Breast epithelium (tissue), 4 donors: Measurements from ENCODE around the gene NRGN. TPM values are rescaled to one million over a fixed set of nuclear protein-coding genes. Genes with fewer than 3 reads are reported as not detected.

ENCODE experiments used
- DNase-seq, 2 donors: peaks; one replicate each; pipeline ENCODE4 v3.0.0-alpha.2; 2019; ENCODE audit warnings: low spot score in 2 of 2
- H3K27ac ChIP-seq, 2 donors: fragments of 200-600 bp; sonication (generic) in 1 of 2; one replicate each; pipeline ENCODE4 v1.5.1; 2016 to 2019; ENCODE audit warnings: mild to moderate bottlenecking in 1 of 2
- H3K27me3 ChIP-seq, 2 donors: fragments of 200-600 bp; sonication (generic) in 1 of 2; one replicate each; pipeline versions ENCODE4 v1.5.1 to v1.6.0; 2017 to 2019; ENCODE audit warnings: control low read depth in 1 of 2, mild to moderate bottlenecking in 1 of 2
- H3K36me3 ChIP-seq: fragments of 200-600 bp; one replicate; pipeline ENCODE4 v1.5.1; 2019
- H3K4me1 ChIP-seq, 2 donors: fragments of 200-600 bp; sonication (generic); one replicate each; pipeline ENCODE4 v1.5.1; 2016 to 2019; ENCODE audit warnings: control low read depth in 1 of 2
- H3K4me3 ChIP-seq, 3 donors: fragments of 200-600 bp; sonication (generic); 1 replicate in 2 of 3; 2 replicates in 1 of 3; pipeline ENCODE4 v1.5.1; 2016 to 2019; ENCODE audit warnings: mild to moderate bottlenecking in 3 of 3, moderate library complexity in 2 of 3
- H3K9me3 ChIP-seq, 2 donors: fragments of 200-600 bp; sonication (generic) in 1 of 2; one replicate each; pipeline ENCODE4 v1.5.1; 2016 to 2019; ENCODE audit warnings: control low read depth in 1 of 2
- POLR2A ChIP-seq: fragments of 450-650 bp; IDR thresholded peaks from one replicate; pipeline ENCODE4 v1.6.1; 2016; ENCODE audit warnings: antibody characterized with exemption, mild to moderate bottlenecking, moderate library complexity
- POLR2AphosphoS5 ChIP-seq, 3 donors: sonication (generic); formaldehyde crosslinking; IDR thresholded peaks; one replicate each; pipeline ENCODE4 v1.6.1; 2017; ENCODE audit warnings: antibody characterized with exemption in 3 of 3
- intact Hi-C: fragments of 100-400 bp; cut with DNase I; formaldehyde crosslinking; loops from one replicate; pipeline ENCODE4 v1.15.1; 2023; ENCODE audit warnings: low total_unique reads
- total RNA-seq, 3 donors: library from RNA; depleted of rRNA; stranded (reverse); fragments of >200 nt; gene quantifications; one replicate each; pipeline ENCODE4 v1.1.0, GENCODE V29; 2016
- TF ChIP-seq, protein P1 (sequence below), 3 donors: fragments of 450-650 bp; IDR thresholded peaks; one replicate each; pipeline ENCODE4 v1.5.1; 2016 to 2017; ENCODE audit warnings: antibody characterized with exemption in 3 of 3, mild to moderate bottlenecking in 3 of 3, moderate library complexity in 3 of 3

The NRGN gene
- total RNA-seq, 3 donors from 2014 or later: 0.33 to 0.48 (median 0.44) TPM

- intact Hi-C loops: loop anchor here (5.0 kb wide), 1 partner anchor 1089 kb away; no protein-coding TSS in a partner anchor
These were observed 56.6 kb downstream of the NRGN start for GRCh38 chr11:124796312-124796711.

More at GRCh38 chr11:124796312-124796711, 56.6 kb downstream of the NRGN start:
- Histone ChIP-seq H3K36me3 (no peaks in the 10 kb centered on the region), H3K4me1 (peaks cover 0 to 9% of the 10 kb centered on the region in 2 donors), H3K4me3 (no peak overlapping the region), H3K27ac (no peak overlapping the region), H3K27me3 (no peaks in the 10 kb centered on the region), H3K9me3 (no peaks in the 10 kb centered on the region)
- DNase-seq: no peak
- TF ChIP-seq POLR2A (no peak), POLR2AphosphoS5 (IDR thresholded peaks at IDR 0.05) (no peak)
- TF ChIP-seq, protein P1, sequence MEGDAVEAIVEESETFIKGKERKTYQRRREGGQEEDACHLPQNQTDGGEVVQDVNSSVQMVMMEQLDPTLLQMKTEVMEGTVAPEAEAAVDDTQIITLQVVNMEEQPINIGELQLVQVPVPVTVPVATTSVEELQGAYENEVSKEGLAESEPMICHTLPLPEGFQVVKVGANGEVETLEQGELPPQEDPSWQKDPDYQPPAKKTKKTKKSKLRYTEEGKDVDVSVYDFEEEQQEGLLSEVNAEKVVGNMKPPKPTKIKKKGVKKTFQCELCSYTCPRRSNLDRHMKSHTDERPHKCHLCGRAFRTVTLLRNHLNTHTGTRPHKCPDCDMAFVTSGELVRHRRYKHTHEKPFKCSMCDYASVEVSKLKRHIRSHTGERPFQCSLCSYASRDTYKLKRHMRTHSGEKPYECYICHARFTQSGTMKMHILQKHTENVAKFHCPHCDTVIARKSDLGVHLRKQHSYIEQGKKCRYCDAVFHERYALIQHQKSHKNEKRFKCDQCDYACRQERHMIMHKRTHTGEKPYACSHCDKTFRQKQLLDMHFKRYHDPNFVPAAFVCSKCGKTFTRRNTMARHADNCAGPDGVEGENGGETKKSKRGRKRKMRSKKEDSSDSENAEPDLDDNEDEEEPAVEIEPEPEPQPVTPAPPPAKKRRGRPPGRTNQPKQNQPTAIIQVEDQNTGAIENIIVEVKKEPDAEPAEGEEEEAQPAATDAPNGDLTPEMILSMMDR (IDR thresholded peaks at IDR 0.05): no peak

Other genes starting within 250 kb of the NRGN start
- not detected for gene OR8B12, start 196.3 kb upstream of the NRGN start, total RNA-seq
- not detected for gene OR8A1, start 169.9 kb upstream of the NRGN start, total RNA-seq
- not detected for gene PANX3, start 128.5 kb upstream of the NRGN start, total RNA-seq
- gene TBRG1, start 117.1 kb upstream of the NRGN start, total RNA-seq: 10 to 100 TPM; 34.7 to 49.0 (median 34.9) TPM
- 10 to 100 TPM; 12.5 to 17.0 (median 14.9) TPM for gene SIAE, start 66.2 kb upstream of the NRGN start, total RNA-seq
- 10 to 100 TPM in 1 of 3 donors, 1 to 10 TPM in 2; 2.9 to 15.2 (median 9.8) TPM for gene SPA17, start 66.0 kb upstream of the NRGN start, total RNA-seq
- 10 to 100 TPM in 1 of 3 donors, 1 to 10 TPM in 1, not detected in 1; 8.8 to 20.5 TPM for gene VSIG2, start 12.3 kb downstream of the NRGN start, total RNA-seq
- gene ESAM, start 22.3 kb downstream of the NRGN start, total RNA-seq: 10 to 100 TPM; 11.6 to 38.7 (median 19.8) TPM
- 10 to 100 TPM; 10.9 to 34.2 (median 27.2) TPM for gene MSANTD2, start 60.5 kb downstream of the NRGN start, total RNA-seq
- gene ROBO3, start 125.5 kb downstream of the NRGN start, total RNA-seq: 10 to 100 TPM in 2 of 3 donors, 1 to 10 TPM in 1; 9.1 to 30.9 (median 15.4) TPM
- 10 to 100 TPM; 11.9 to 30.5 (median 12.8) TPM for gene ROBO4, start 157.9 kb downstream of the NRGN start, total RNA-seq
- not detected for gene HEPN1, start 179.3 kb downstream of the NRGN start, total RNA-seq
- gene HEPACAM, start 196.1 kb downstream of the NRGN start, total RNA-seq: 10 to 100 TPM in 1 of 3 donors, 1 to 10 TPM in 2; 2.3 to 25.4 (median 6.1) TPM
- gene CCDC15, start 214.3 kb downstream of the NRGN start, total RNA-seq: 1 to 10 TPM; 2.1 to 4.4 (median 2.6) TPM